ENCODE results near the gene P2RX6.
"Not testable (repeated sequence)": the region's sequence is repeated elsewhere in the genome, so short reads cannot be mapped to it uniquely, and the experiment has no call there.

The P2RX6 gene

DNA sequence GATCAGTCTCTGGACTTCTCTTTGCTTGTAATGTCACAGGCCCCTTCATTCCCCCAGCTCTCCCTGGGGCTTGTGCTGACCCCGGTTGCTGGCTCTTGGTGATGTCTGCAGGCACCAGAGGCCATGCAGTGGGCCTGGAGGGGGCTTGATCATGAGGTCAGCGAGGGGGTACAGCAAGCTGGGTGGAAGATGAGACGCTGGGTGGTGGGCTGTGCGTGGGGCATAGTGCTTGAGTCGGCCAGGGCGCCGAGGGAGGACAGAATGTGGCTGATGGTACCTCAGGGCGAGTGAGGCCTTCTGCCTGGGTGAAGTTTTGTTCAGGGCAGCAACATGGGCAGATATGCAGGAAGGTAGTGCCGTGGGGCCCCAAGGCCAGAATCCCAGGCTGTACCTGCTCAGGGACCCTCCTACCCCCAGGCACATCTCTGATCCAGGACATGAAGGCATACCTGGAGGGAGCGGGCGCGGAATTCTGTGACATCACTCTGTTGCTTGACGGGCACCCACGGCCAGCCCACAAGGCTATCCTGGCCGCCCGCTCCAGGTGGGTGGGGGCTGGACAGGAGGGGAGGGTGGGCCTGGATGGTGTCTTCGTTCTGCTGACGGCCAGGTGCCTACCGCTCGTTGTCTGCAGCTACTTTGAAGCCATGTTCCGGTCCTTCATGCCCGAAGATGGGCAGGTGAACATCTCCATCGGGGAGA is 19.5 kb upstream of the P2RX6 start:
- no peak for DNase-seq

DNA sequence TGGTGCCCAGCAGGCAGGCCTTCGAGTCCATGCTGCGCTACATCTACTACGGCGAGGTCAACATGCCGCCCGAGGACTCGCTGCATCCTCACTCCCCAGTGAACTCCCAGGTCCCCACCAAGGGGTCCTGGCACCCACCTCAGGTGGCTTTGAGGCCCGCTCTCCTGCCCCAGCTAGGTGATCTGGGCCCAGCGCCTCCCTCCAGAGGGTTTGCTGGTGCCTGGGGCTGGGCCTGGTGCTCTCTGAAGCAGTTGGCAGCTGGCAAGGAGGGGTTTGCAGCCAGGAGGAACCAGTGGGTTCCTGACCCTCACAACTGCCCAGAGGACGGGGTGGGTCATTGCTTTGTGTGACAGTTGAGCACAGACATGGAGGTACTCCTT is 18.9 kb upstream of the P2RX6 start:
- DNase-seq, result no peak

DNA sequence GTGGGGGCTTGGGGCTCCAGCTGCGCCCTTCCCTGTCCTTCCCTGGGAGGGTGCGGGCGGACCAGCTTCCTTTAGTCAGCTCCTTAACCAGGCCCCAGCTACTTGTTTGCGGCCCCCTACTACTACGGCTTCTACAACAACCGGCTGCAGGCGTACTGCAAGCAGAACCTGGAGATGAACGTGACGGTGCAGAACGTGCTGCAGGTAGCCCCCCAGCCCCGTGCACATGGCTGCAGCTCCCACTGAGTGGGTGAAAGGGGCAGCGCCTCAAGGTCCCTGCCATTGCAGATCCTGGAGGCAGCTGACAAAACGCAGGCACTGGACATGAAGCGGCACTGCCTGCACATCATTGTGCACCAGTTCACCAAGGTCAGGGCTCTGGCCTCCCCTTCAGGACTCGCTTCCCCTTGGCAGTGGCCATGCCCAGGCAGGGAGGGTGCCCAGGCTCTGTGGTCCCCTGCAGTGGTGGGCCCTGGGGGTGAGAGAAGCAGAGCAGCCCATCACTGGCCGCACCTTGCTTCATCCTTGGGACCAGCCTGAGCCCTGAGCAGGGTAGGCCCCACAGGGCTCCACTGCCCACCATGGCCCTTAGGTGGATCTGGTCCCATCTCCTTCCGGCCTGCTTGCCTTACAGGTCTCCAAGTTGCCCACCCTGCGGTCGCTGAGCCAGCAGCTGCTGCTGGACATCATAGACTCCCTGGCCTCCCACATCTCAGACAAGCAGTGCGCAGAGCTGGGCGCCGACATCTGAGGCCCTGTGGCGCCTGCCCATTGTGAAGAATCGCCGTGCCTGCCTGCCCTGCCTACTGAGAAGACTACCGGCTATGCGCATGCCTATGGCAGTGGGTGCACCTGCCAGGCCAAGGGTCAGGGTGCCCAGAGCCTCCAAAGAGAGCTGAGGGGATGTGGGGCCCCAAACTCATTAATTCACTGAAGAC is 18.1 kb upstream of the P2RX6 start:
- no peak for DNase-seq

DNA sequence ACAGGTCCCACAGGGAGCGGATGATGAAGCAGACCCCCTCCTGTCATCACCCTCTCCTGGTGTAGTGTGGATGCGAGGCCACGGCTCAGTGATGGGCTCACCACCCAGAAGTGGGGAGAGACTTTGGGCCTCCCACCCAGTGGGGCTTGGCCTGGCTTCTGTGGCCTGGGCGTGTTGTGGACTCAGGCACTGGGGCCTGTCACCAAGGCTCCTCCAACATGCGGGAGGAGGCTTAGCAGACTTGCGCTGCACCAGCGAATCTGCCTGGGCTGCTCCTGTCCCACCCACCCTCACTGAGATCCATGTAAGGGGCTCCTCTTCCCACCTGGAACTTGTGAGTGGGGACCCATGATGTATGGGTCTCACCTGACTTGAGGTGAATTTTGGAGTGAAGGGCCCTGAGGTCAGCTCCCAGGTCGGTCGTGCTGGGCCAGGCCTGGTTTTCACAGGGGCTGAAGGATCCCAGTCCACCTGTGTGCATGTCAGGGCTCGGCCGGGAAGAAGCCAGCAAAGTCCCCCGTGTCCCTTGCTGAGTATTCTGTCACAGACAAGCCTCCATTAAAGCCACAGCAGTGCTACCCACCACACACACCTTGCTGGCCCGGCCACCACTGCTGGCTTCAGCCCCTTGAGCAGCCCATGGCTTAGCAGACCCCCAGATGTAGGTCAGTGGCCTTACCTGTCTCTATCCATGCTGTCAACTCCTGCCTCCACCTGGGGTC is 17.3 kb upstream of the P2RX6 start:
- DNase-seq, result no peak

DNA sequence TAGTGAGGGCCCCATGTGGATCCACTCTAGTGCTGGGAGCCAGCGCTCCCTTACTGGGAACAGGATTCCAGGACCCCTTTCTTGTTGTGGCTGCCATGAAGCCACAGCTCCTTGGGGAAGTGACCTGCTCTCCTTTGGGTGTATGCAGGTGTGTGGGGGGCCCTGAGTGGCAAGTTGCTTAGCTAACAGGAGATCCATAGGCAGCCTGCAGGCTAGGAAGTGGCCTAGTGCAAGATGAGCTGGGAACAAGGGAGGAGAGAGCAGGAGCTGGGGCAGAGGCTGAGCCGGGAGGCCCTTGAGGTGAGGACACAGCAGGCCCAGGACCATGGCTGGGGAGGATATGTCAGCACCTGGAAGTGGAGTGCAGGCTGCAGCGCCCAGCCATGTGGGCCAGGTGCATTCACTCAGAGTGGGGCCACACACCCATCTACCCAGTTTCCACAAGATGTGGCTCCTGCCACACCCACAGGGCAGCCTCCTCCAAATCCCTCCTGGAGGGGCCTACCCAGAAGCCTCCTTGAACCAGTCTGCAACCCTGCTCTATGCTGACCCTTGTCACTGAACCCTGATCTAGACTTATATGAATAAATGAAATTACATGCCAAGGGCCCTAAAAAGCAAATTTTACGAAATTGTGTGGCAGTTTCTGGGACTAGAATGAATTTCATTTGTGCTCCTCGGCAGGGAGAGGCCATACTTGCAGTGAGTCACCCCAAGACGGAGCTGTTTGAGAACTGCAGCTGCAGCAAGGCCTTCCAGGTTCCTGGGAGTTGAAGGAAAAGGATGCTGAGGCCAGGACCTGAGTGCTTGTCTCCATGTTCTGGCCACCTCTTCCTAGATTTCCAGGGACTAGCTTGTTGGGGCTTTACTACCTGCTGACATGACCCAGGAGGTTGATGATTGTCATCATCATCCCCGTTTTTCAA is 16.3 kb upstream of the P2RX6 start:
- peak; percentile 38 for DNase-seq

DNA sequence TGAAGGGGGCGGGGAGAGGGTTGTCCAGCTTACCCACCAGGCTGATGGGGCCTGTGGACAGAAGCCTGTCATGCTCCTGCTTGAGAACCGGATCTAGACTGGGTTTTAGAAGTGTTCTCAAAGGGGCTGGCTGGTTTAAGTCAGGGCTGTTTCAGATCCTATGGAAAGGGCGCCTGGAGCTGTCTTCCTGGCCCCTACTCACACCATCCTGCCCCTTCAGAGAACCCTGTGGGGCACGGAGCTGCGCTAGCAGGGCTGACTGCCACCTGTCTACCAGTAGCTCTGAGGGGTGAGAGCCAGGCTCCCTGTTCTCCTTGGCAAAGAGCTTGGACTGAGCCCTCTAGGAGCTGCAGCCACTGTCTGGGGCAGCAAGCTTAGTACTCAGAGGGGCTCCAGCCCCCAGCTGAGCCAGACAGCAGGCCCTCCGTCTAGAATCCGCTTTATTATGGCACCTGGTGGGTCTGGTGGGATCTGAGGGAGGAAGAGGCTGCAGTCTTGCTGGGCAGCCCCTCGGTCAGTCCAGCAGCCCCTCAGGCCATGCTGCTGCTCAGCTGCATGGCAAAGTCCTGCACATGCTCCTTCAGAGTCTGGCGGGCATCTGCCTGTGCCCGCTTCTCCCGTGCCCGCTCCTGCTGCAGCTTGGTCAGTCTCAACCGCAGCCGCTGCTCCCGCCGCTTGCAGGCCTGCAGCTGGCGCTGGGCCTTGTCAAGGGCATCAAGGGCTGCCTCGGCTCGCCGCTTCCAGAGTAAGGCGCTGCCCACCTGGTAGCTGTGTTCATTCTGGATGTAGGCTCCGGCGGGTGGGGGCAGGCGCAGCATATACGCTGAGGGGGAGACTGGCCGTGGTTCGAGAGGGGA is 15.4 kb upstream of the P2RX6 start:
- no peak for DNase-seq

DNA sequence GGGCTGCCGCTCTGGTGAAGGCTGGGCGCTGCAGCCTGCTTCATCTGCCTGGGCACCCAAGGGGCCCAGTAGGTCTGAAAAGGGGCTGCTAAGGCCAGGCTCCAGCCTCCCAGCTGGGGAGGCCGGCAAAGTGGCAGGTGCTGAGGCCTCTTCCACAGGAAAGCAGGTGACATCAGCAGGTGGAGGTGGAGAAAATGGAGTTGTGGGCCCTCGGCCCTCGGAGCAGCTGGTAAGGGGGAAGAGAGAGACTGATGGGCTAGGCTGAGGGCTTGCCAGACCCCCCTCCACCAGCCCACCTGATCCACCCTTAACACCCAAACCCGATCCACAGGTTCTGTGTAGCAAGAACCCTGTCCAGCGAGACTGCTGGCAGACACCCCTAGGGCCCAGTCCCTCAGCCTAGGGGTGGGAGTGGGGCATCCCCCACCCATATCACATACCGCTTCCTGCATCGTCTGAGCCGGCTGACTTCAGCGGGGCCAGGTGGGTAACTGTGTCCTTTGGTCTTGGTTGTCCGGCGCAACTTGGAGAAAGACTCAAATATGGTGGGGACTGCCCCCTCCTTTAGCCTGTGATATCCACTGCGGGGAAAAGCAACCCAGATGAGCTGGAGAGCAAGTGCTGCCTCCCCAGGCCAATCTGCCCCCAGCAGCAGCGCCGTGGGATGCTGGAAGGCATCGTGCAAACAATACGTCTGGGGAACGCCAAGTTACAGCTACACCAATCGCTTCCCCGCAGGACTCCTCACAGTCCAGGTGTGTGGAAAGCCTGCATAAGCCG is 14.6 kb upstream of the P2RX6 start:
- DNase-seq, result no peak

DNA sequence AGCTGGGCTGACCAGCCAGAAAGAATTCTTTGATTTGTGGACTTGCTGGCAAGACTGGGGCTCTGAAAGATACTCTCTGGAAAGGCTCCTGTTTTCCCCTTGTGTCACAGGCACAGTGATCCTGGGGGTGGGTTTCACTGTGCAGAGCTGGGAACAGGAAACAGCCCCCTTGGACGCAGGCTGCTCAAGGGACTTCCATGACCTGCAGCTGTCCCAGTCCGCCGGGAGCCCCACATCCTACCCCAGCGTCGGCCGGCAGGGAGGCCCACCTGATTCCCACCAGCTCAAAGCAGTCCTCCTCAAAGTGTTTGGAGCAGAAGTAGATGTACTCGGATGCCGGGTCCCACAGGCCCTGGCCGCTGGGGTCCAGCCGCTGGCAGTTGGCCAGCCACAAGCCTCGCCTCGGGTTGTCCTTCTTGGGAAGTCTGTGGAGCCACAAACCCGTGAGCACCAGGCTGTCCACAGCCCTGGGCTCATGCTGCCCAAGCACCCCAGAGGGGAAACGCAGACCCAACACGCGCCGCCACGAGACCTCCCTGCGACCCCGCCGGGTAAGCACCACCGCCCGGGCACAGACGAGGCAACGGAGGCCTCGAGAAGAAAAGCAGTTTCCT is 13.9 kb upstream of the P2RX6 start:
- peak; percentile 25 for DNase-seq

DNA sequence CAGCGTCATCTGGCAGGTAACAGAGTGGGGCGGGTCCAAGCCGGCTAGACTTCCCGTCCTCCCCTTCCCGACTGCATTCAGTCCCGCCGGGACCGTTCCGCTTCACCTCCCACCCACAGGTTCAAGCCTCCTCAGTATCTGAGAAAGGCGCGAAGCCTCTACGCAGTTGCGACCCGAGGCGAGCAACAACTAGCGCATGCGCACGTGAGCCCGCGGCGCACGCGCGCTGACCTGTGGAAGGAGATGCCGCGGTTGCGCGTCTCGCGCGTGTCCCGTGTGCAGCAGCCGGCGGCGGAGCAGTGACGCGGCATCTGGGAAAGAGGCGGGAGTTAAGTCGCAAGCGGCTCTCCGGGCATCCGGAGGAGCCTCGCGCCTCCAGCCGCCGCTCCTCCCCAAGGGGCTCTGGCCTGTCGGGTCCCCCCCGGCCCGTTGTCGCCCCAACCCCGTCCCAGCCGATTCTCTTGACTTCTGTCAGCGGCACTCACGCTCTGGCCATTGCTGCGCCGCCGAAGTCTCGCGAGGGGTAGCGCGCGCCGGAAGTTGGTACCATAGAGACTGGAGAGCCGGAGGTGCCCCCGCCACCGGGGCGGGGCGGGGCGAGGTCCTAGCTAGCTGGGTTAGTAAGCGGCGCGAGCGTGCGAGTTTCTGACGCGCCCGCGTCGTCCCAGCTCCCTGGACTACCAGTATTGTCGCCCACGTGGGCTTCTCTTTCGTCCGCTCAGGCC is 13.2 kb upstream of the P2RX6 start, which contains the start of gene THAP7:
Gene THAP7 (minus strand): TSS at position 518 of the 725 bp plus-strand sequence. CDS start 207 bp downstream, at position 311.
- DNase-seq, result peak; percentile 97

DNA sequence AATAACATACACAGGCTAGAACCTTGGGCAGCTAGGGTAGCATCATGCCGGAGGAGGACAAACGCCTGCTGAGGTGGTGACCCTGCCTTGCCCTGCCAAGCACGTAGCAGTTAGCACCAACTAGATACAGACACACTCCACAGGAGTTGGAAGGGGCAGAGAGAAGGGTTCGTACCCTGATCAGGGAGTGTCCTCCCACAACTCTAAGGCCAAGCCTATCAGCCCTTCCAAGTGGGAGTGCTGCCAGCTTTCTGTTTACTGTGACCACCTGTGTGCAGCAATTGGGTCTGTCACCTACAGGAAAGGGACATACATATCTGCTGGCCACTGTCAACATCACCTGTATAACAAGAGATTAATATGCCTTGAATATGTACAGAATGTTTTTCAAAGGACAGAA is 11.2 kb upstream of the P2RX6 start:
- DNase-seq, result no peak

DNA sequence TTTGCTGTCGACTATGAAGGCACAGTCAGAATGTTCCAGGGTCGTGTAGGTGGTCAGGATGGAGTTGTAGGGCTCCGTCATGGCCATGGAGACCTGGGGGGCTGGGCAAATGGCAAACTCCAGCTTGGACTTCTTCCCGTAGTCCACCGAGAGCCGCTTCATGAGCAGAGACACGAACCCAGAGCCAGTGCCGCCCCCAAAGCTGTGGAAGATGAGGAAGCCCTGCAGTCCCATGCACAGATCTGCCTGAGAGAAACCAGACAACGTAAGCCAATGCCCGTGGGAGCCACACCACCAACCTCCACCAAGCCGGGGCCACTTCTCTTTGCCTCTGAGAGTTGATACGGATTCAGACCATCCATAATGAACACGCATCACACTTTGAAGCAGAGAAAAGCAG is 5.8 kb upstream of the P2RX6 start:
- not testable (repeated sequence) for DNase-seq

DNA sequence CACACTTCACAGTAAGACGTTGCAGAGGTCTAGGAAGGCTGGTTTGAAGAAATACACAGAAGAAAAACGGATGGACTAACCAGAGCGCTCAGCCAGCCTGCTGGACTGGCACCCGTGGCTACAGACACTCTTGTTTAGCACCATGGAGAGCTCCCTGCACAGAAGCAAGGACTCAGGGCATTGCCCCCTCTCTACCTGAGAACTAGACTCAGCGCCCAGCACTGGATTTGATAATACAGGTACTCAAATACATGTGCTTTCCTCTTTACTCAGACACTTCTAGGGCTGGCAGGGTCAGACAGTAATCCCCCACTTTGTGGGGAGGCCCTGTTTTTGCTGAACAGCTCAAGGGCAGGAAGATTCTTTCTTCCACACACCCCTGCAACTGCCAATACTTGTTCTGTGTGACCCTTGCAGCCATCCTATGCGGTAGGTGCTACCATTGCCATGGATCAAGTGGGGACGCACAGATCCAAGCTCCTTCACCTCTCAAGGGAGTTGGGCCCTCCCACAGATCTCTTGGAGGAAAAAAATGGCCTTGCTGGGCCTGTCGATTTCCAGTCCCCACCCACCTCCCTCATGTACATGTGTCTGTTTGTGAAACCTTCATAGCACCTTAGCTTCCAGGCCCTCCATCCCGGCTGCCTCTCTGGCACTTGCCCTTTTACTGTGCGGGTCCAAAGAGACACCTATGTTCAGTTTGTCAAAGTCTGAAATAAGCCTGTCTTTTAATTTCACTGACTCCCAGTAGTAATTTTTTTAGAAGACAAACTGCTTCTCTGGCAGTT is 5.1 kb upstream of the P2RX6 start:
- DNase-seq, result peak; percentile 38

DNA sequence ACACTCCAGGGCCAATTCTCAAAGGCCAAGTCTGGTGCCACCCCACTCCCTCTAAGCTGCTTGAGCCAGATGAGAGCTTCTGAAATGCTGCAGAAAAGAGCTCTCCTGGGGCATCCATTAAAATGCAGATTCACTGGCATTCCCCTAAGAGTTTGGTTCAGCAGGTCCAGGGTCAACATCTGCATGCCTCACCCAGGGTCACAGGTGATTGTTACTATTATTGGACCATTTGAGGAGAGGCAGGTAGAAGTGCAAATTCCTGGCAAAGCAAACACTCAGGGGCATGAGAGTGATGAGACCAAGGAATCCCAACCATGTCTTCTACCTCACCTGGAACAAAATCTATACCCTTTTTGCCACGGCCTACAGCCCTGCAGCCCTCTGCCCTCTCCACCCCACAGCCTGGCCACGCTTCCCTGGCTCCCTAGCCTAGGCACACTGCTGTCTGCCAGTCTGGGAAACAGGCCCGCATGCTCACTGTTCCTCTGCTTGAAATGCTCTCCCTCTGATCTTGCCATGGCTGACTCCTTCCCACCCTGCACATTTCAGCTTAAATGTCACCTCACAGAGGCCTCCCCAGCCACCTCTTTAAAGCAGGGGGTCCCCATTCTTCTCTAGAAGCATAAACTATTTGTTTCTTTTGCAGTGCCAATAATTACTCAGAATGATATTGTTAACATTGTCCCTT is 4.4 kb upstream of the P2RX6 start:
- DNase-seq, result no peak

DNA sequence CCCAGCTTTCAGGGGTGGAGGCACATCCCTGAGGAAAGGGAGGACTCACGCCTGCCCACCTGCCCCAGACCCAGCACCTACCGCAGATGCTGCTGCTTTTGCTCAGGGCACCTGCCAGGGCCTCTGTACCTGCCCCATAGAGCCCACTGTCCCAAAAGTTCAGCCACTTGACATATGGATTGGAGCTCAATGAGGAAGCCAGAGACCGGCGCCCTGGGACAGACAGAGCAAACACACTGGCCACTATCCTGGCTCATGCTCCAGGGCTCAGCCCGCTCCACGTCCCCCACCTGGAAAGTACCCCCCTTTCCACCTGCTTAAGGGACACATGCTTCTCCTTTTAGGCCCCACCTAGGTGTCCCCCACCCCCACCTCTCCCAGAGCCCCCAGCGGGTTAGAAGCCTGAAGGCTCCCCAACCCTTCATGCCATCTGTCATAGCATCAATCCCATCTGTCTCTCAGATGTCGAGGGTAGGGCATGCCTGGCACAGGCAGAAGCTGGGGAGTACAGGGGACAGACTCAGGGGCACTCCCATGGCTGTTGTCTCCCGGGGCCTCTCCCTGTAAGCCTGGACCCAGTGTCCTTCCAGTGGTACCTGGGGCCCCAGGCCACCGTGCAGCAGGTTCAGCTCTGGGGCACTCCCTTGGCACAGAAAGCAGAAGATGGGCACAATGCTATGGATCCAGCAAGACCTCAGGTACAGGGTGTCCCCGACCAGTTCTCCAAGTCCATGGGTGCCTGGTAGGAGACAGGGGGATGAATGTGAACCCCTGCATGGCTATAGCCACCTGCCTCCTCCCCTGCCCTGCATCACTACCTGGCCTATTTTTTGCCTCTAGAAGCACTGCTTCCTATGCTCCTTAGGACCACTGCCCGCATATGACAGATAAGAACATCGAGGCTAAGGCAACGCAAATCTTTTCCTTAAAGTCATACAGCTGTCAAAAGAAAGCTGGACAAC is 2.2 kb upstream of the P2RX6 start:
- DNase-seq, result no peak

DNA sequence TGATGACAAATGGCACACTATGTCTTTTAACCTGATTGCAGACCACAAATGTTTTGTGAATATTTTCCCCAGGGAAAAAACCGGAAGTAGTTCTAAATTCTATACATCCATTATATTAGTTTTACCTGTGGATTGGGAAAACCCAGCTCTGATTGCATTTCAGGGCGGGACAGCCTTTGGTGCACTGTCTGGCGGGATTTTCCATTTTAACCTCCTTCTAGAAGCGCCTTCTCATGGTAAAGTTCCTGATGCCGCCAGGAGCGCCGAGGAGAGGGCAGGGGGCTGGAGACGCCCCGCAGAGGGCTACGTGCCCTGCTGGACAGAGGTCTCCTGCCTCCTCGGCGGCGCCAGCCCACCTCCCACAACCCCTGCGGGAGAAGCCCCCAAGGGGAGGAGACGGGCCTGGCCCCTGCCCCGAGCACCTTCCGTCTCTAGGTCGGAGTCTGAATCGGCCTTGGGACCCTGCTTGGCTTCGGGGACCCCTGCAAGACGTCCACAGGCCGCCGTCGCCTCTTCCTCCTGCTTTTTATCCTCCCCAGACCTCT is 1.2 kb upstream of the P2RX6 start:
- DNase-seq, result no peak

DNA sequence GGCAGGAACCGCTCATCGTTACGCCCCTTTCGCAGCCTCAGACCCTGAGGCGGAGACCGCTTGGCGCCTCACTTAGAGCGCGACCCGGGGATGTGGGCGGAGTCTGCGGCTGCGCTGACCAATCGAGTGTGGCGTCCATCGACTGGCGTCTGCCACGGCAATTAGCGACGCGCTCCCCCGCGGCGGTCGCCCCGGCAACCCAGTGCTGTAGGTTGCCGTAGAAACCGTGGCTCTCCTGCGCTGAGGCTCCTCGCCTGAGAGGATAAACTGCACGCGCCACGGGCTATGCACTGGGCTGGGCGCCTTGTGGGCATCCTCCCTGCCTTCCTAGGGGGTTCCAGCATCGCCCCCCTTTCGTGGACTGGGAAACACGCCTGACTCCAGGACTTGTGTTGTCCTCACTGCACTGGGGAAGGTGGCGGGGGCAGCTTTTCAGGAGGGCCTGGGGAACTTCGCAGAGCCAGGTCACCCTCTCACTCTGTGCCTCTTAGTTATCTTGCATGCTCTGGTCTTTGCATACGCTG is 701 bp upstream of the P2RX6 start:
- peak; percentile 95 for DNase-seq

Measured in EL (cell line).